Measurements from ENCODE around the gene PCK1.

GRCh38 chr20:57529160-57529585 lies 31.7 kb upstream of the PCK1 start:
- no peak for TF ChIP-seq CTCF (IDR thresholded peaks at IDR 0.05 in 2 of 3, conservative IDR thresholded peaks at IDR 0.05 in 1 of 3; ENCODE audit: borderline replicate concordance in 1 of 3, insufficient read depth in 1 of 3, low read depth in 2 of 3, low read length in 2 of 3)
- no peak for TF ChIP-seq MAX (IDR thresholded peaks at IDR 0.05)
- no peak for TF ChIP-seq POLR2AphosphoS5 (IDR thresholded peaks at IDR 0.05; ENCODE audit: low read depth, low read length)
- no peak for TF ChIP-seq ZFX (IDR thresholded peaks at IDR 0.05)
- TF ChIP-seq POLR2A (IDR thresholded peaks at IDR 0.05; ENCODE audit: borderline replicate concordance, extremely low read depth, insufficient read depth, insufficient read length), result no peak
- no peak for TF ChIP-seq REST (IDR thresholded peaks at IDR 0.05; ENCODE audit: low read depth)
- TF ChIP-seq EZH2phosphoT487 (IDR thresholded peaks at IDR 0.05; ENCODE audit: borderline replicate concordance), result no peak
- no peak for TF ChIP-seq ZNF274 (IDR thresholded peaks at IDR 0.05; ENCODE audit: low read depth, low read length)
- no peak for TF ChIP-seq EZH2 (IDR thresholded peaks at IDR 0.05)
- TF ChIP-seq RAD21 (IDR thresholded peaks at IDR 0.05; ENCODE audit: low read depth), result no peak
- no peak for TF ChIP-seq CEBPB (IDR thresholded peaks at IDR 0.05; ENCODE audit: low read depth)
- no peak for TF ChIP-seq EGR1 (IDR thresholded peaks at IDR 0.05; ENCODE audit: low read depth)
- TF ChIP-seq ZBTB33 (IDR thresholded peaks at IDR 0.05; ENCODE audit: extremely low read depth, insufficient replicate concordance, low read length), result no peak
- TF ChIP-seq ELF1 (IDR thresholded peaks at IDR 0.05; ENCODE audit: borderline replicate concordance, low read depth), result no peak

Measured in HCT116 (cell line).